ENCODE results near the gene DLGAP1.

DLGAP1 gene

DNA sequence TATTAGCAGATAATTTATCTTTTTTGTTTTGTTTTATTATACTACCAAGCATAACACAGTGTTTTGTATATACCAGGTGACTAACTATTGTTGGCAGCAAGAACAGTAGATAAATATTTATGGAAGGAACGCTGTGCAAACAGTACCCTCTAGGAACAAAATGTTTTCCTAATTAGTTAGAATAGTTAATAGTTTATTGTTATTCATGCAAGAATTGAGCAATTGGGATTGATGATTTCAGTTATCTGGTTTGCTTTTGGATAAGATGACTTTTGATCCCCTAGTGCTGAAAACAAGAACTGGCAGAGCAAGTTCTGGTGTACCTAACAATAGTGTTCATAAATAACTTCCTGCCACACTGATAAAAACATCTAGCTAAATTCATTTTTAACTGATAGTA lies 681.8 kb downstream of the DLGAP1 start (continued):
- no peak for TF ChIP-seq ZNF843 (tag by site-specific recombination; IDR thresholded peaks at IDR 0.05)

DNA sequence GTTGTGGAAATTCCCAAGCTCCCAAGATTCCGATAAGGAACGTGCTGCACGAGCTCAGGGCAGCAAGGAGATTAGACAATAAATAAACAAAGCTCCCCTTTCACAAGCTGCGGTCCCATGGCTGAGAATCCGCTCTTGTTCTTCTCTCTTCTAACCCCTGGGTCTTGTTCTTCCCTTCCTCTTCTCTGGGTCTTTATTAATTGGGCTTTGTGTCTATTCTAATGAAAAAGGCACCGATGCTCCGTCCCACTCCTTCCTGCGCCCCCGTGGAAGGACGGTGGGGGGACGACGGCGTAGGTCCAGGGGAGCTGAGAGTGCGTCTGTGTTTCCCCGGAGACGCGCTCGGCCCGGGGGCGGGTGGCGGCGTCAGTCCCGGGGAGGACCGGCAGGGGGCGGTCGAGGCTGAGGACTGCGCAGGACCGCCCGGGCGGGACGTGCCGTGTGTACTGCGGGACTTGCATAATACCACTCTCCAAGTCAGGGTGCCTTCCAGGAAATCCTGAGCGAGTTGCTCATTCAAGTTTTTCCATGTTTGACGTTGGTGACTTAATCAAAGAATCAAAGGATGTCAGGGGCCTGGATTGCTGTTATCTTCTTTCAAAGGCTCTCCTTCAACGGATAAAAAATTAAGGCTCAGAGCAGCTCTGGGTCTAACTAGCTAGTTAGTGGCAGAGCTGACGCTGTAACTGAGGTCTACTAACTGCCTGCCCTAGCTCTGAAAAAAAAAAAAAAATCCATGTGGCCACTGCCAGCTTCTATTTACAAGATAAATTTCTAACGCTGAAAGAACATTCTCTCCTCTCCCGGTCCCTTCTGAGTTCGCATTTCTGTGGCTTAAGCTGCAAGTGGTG lies 683.8 kb downstream of the DLGAP1 start:
- Histone ChIP-seq H3K9me3 (ENCODE audit: control insufficient read depth, insufficient read depth, low read depth, low read length) (no peaks in the 10 kb centered on the region), H3K36me3 (ENCODE audit: control insufficient read depth in 2 of 2, insufficient read depth in 1 of 2, low read length in 2 of 2) (no peaks in the 10 kb centered on the region), H3K27ac (ENCODE audit: extremely low read depth, low read depth, low read length) (peak overlapping the region; percentile 31; the same call in 1 of the 2 replicates), H3K4me3 (ENCODE audit: low read depth, low read length) (peak overlapping the region; percentile 38), H3K4me1 (ENCODE audit: control insufficient read depth, insufficient read depth, low read length) (peaks cover 2% of the 10 kb centered on the region; the same call in 1 of the 2 replicates)
- CTCF ChIA-PET = interaction anchor here (0.5 to 4.0 kb wide), 79 partner anchors 9 to 1696 kb away, joined by 3 to 107 read pairs (median 4); no protein-coding TSS in a partner anchor
- POLR2A ChIA-PET = interaction anchor here (0.6 to 1.9 kb wide), 5 partner anchors 23 to 732 kb away, joined by 3 to 11 read pairs (median 5); no protein-coding TSS in a partner anchor
- TF ChIP-seq ZNF274 (IDR thresholded peaks at IDR 0.05; ENCODE audit: low read length) (no peak), ZNF274 (tag by site-specific recombination; IDR thresholded peaks at IDR 0.05; ENCODE audit: borderline replicate concordance) (no peak), ZBTB21 (tag by site-specific recombination; IDR thresholded peaks at IDR 0.05) (no peak), KLF1 (tag by site-specific recombination; IDR thresholded peaks at IDR 0.05) (0 out of 2 replicates have a peak, but pooled peaks have one; percentile 16), ZNF473 (tag by site-specific recombination; IDR thresholded peaks at IDR 0.05) (no peak), ZNF629 (tag by site-specific recombination; IDR thresholded peaks at IDR 0.05) (no peak), ZNF292 (tag by site-specific recombination; IDR thresholded peaks at IDR 0.05; ENCODE audit: borderline replicate concordance, low read depth) (no peak), ZFHX2 (tag by site-specific recombination; conservative IDR thresholded peaks at IDR 0.05) (peak; percentile 81), ZNF747 (tag by site-specific recombination; IDR thresholded peaks at IDR 0.05) (no peak), SETDB1 (IDR thresholded peaks at IDR 0.05; ENCODE audit: insufficient read length, low read length) (no peak), ZBTB7A (tag by site-specific recombination; IDR thresholded peaks at IDR 0.05; ENCODE audit: low read depth) (no peak), ZNF23 (tag by site-specific recombination; IDR thresholded peaks at IDR 0.05; ENCODE audit: borderline replicate concordance) (no peak), ZNF121 (tag by site-specific recombination; IDR thresholded peaks at IDR 0.05) (no peak), SCRT2 (tag by site-specific recombination; IDR thresholded peaks at IDR 0.05) (no peak), KLF10 (tag by site-specific recombination; IDR thresholded peaks at IDR 0.05) (no peak), ZBTB20 (tag by site-specific recombination; IDR thresholded peaks at IDR 0.05) (no peak), ZNF366 (tag by site-specific recombination; conservative IDR thresholded peaks at IDR 0.05) (no peak), ZNF600 (tag by site-specific recombination; IDR thresholded peaks at IDR 0.05) (no peak), ZNF350 (tag by site-specific recombination; IDR thresholded peaks at IDR 0.05) (no peak), ZNF654 (tag by site-specific recombination; IDR thresholded peaks at IDR 0.05; ENCODE audit: low read depth) (peak; percentile 35; the same call in 1 of the 2 replicates), ZXDB (tag by site-specific recombination; IDR thresholded peaks at IDR 0.05) (peak; percentile 25; the same call in 1 of the 2 replicates), ZNF792 (tag by site-specific recombination; IDR thresholded peaks at IDR 0.05) (no peak)
- TF ChIP-seq, protein P1, sequence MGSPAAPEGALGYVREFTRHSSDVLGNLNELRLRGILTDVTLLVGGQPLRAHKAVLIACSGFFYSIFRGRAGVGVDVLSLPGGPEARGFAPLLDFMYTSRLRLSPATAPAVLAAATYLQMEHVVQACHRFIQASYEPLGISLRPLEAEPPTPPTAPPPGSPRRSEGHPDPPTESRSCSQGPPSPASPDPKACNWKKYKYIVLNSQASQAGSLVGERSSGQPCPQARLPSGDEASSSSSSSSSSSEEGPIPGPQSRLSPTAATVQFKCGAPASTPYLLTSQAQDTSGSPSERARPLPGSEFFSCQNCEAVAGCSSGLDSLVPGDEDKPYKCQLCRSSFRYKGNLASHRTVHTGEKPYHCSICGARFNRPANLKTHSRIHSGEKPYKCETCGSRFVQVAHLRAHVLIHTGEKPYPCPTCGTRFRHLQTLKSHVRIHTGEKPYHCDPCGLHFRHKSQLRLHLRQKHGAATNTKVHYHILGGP (tag by site-specific recombination; IDR thresholded peaks at IDR 0.05) = peak; percentile 86
- TF ChIP-seq, protein P2, sequence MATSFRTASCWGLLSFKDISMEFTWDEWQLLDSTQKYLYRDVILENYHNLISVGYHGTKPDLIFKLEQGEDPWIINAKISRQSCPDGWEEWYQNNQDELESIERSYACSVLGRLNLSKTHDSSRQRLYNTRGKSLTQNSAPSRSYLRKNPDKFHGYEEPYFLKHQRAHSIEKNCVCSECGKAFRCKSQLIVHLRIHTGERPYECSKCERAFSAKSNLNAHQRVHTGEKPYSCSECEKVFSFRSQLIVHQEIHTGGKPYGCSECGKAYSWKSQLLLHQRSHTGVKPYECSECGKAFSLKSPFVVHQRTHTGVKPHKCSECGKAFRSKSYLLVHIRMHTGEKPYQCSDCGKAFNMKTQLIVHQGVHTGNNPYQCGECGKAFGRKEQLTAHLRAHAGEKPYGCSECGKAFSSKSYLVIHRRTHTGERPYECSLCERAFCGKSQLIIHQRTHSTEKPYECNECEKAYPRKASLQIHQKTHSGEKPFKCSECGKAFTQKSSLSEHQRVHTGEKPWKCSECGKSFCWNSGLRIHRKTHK (tag by site-specific recombination; IDR thresholded peaks at IDR 0.05) = no peak
- TF ChIP-seq, protein P3, sequence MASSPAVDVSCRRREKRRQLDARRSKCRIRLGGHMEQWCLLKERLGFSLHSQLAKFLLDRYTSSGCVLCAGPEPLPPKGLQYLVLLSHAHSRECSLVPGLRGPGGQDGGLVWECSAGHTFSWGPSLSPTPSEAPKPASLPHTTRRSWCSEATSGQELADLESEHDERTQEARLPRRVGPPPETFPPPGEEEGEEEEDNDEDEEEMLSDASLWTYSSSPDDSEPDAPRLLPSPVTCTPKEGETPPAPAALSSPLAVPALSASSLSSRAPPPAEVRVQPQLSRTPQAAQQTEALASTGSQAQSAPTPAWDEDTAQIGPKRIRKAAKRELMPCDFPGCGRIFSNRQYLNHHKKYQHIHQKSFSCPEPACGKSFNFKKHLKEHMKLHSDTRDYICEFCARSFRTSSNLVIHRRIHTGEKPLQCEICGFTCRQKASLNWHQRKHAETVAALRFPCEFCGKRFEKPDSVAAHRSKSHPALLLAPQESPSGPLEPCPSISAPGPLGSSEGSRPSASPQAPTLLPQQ (tag by site-specific recombination; IDR thresholded peaks at IDR 0.05) = peak; percentile 70
- TF ChIP-seq, protein P4, sequence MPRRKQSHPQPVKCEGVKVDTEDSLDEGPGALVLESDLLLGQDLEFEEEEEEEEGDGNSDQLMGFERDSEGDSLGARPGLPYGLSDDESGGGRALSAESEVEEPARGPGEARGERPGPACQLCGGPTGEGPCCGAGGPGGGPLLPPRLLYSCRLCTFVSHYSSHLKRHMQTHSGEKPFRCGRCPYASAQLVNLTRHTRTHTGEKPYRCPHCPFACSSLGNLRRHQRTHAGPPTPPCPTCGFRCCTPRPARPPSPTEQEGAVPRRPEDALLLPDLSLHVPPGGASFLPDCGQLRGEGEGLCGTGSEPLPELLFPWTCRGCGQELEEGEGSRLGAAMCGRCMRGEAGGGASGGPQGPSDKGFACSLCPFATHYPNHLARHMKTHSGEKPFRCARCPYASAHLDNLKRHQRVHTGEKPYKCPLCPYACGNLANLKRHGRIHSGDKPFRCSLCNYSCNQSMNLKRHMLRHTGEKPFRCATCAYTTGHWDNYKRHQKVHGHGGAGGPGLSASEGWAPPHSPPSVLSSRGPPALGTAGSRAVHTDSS (tag by site-specific recombination; IDR thresholded peaks at IDR 0.05) = no peak
- TF ChIP-seq, protein P5, sequence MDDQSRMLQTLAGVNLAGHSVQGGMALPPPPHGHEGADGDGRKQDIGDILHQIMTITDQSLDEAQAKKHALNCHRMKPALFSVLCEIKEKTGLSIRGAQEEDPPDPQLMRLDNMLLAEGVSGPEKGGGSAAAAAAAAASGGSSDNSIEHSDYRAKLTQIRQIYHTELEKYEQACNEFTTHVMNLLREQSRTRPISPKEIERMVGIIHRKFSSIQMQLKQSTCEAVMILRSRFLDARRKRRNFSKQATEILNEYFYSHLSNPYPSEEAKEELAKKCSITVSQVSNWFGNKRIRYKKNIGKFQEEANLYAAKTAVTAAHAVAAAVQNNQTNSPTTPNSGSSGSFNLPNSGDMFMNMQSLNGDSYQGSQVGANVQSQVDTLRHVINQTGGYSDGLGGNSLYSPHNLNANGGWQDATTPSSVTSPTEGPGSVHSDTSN (CRISPR knock-in tag; IDR thresholded peaks at IDR 0.05) = 0 out of 2 replicates have a peak, but pooled peaks have one; percentile 22
